Activated CD8-positive, alpha-beta memory T cell treated with anti-CD3 and anti-CD28 coated beads, Interleukin-2, amount 50 U/mL, for 1 hour (primary cell): ENCODE results near the gene PARD3.

Experiments
- DNase-seq: peaks from one replicate; pipeline ENCODE4 v3.0.0-alpha.2; 2020; ENCODE audit errors: extremely low read depth

Gene PARD3

GRCh38 chr10:34126371-34127151 is 688.5 kb downstream of the PARD3 start:
- no peak for DNase-seq

DNA sequence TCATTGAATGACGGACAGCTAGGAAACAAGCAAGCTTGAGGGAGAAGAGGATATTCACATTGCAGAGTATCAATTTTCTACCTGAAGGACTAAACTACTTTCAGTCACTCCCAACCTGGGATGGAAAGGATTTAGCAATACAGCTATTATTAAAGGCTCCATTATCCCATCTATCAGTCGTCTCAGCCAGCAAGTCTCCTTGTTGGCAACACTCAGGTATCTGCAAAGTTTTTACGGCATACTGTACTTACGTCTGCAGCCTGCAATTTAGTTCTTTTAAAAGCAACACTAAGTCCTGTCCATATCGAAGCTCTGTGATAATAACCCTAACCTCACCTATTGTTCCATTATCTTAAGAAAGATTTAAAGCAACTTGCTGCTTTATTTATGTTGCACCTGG is 689.4 kb downstream of the PARD3 start:
- no peak for DNase-seq

GRCh38 chr10:34124522-34125035 is 690.5 kb downstream of the PARD3 start:
- DNase-seq, result no peak

- no peak for DNase-seq
Measured at GRCh38 chr10:34121781-34122622, 693.1 kb downstream of the PARD3 start.

GRCh38 chr10:34121125-34121753 is 693.9 kb downstream of the PARD3 start:
- DNase-seq, result no peak

DNA sequence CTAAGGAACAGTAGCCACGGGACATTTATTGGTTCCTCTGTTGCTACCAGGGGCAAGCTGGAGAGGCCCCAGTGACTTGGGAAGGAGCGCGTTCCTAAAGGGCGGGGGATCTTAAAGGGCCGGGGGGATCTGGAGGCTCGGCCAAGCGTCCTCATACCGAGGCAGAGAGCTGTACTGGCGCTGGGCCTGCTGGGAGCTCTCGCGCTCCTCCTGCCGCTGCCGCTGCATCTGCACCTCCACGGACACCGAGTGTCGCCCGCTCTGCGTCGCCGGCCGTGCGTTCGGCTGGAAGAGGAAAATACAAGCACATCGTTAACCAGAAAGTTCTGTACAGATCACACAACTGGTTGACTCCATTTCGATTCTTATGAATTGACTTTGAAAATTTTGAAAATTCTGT is 695.6 kb downstream of the PARD3 start:
- no peak for DNase-seq

DNA sequence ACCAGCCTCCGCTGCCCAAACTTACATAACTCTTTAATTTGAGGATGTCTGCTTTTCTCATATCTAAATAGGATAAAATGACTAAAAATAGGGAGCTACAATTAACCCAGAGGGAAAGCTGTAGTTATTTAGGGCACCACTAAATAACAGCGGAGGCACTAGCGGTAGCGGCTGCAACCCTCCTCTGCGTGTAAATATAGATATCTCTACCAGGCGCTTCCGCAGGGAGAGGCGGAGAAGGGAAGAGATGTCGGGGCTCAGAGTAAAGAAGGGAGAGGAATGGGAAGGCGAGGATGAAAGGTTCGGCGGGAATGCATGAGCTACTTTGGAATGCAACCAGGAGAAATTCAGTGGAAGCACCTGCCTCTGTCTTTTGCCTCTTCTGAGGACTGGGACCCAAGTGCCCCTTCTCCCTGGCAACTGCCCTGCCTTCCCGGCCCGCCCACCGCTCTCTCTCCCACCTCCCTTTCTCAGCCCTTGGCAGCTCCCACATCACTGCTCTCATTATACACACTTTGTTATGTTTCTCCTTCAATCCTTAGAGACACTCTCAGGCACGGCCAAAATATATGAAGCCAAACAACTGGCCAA is 698.3 kb downstream of the PARD3 start:
- DNase-seq, result no peak

DNA sequence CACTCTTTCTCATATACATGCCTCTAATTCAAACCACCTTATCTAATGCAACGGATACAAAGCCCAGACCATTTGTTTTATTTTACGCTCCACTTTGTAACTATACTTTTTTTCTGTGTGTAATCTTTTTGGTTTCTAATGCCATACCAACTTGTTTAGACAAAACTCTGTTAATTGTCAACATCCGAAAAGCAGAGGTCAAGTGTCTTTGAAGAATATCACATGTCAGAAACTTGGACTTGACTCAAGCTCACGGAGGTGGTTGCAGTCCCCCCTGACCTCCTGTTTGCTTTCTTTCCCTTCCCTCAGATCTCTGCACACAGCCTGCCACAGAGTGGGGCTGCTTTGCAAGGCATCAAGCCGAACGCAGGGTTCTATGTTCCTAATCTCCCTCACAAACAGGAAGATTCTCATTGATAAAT is 698.9 kb downstream of the PARD3 start:
- no peak for DNase-seq

DNA sequence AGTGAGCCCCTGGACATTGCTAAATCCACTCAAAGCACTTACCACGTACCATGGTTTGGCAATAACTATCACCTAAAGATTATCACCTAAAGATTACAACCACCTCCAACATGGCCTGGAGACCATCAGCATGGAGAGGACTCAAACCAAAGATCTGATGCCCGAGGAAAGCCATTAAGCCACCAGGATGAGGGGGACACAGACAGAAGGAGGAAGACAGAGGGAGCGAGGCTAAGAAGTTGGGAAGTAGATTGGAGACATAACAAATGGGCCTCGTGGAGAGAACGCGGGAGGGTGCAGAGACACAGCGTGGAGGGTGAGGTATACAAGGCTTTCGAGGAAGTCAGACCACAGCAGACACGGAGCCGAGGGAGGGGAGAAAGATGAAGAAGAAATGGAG is 700.2 kb downstream of the PARD3 start:
- no peak for DNase-seq

DNA sequence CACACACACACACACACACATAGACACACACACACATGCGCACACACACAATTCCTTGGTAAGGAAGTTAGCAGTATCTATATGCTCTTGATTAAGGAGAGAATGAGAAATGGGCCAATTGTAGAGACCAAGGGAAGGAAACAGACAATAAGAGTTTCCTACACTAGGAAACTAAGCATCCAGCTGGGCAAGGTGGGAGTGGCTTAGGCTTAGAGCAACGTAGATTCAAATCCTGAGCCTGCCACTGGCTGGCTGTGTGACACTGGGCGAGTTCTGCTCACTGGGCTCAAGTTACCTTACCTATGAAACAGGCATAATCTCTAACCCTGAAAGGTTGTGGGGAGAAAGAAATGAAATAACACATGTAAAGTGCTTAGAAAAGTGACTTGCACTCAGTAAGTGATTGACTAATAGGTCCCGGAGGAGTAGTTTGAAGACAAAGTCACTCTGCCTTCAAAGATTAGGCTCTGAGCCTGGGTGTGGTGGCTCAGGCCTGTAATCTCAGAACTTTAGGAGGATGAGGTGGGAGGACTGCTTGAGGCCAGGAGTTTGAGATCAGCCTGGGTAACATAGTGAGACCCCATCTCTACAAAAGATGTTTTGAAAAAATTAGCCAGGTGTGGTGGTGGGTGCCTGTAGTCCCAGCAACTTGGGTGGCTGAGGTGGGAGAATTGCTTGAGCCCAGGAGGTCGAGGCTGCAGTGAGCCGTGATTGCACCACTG is 701.4 kb downstream of the PARD3 start:
- DNase-seq, result no peak

GRCh38 chr10:34112171-34112782 is 702.8 kb downstream of the PARD3 start:
- DNase-seq, result no peak

DNA sequence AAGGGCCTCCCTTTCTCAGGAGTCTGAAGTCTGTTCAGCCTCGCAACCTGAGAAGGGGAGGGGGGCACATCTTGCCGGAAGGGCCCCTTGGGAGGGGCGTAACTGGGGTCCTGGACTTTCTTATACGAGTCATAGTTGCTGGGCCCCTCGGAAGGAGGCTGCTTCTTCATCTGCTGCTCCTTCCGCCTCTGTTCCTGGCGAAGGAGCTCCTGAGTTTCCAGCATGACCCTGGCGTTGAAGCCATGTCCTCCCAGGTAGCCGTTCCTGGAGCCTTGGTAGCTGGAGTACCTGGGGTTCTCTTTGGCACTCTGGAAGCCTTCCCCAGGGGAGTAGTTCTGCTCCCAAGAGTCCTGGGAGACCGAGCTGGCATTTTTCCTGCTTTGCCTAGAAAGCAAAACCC is 703.9 kb downstream of the PARD3 start:
- no peak for DNase-seq

DNA sequence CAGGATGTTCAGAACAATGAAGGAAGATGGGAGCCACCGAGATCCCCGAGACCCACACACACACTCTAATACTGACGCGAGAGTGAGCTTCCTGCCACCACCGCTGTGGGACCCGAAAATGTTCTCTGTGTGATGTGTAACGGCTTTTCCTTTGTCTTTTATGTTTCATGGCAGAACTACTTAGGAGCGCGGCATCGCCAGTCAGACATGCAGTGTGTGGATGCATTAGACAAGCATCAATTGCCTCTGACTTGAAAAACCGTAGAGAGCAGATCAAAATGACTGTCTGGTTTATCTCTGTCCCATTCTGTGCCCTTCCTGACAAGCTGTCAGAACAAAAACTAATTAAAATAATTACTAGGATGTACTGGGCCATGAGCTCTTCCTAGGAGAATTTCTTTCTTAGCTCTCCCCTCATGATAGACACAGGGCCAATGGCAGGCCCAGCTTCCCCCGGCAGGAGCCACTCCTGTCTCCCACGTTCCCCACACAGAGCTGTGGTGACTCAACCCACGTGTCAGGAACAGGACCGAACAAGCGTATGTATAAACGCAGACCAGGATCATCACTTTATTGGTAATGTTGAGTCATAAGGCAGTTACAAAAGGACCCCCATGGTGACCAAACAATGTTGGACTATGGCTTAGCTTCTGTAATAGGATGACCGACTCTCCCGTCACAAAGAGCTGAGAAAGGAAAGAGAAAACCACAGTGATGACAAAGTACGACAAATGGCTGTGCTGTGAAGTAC is 705.0 kb downstream of the PARD3 start:
- no peak for DNase-seq

GRCh38 chr10:34109495-34109894 is 705.6 kb downstream of the PARD3 start:
- DNase-seq, result no peak

DNA sequence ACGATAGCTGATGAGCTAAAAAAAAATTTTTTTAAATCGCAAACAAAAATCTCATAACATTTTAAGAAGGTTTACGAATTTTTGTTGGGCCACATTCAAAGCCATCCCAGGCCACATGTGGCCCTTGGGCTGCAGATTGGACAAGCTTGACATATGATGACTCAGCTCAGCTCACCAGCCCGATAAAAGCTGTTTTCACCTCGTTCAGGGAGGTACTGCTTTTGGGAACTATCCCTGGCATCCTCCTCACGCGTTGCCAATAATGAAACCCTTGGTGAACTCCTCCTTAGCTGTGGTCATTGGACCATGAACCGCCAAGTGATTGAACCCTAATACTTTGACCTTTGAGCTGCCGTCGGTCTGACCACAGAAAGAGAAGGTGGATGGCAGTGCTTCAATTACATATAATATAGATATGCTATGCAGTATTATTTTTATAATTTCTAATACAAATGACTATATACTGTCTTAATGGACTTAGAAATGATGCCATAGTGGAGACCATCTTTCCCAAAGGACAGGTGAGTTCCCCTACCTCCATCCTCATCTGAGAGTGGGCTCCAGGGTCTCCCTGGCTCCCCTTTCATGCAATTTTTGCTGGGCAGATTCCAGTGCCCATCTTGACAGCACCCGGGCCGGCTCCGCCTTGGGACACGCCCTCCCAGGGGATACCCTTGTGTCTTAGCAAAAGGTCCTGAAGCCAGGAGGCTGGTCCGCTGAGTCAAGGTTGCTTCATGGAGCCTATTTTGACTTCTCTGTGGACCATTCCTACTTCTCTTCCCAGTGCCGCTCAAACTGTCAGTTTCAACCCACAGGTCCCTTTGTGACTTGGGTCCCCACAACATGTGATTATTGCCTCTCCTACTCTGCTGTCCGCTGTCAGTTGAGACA is 707.2 kb downstream of the PARD3 start:
- DNase-seq, result no peak

- no peak for DNase-seq
Measured at GRCh38 chr10:34106356-34106885, 708.7 kb downstream of the PARD3 start.

GRCh38 chr10:34104829-34105572 is 710.1 kb downstream of the PARD3 start:
- DNase-seq, result no peak

GRCh38 chr10:34102893-34103506 is 712.1 kb downstream of the PARD3 start:
- DNase-seq, result no peak
